Activated CD4-positive, alpha-beta T cell treated with anti-CD3 and anti-CD28 coated beads, Interleukin-2, Interleukin-4, amounts not matched to agents 100 ng/mL and 50 ng/mL, durations not matched to agents 16 hours and 8 hours (primary cell): Measurements from ENCODE around the gene THRB.

Source experiments
- DNase-seq: peaks from one replicate; pipeline ENCODE4 v3.0.0-alpha.2; 2020; ENCODE audit warnings: low spot score

The THRB gene

GRCh38 chr3:24181256-24181655 lies 313.4 kb downstream of the THRB start:
- DNase-seq: no peak

GRCh38 chr3:24180616-24181015 lies 314.0 kb downstream of the THRB start:
- DNase-seq: no peak

GRCh38 chr3:24177201-24177600 lies 317.4 kb downstream of the THRB start:
- no peak for DNase-seq

GRCh38 chr3:24174614-24175013 lies 320.0 kb downstream of the THRB start:
- no peak for DNase-seq

- DNase-seq: peak; percentile 19
Observed at GRCh38 chr3:24168977-24169376, 325.7 kb downstream of the THRB start.

GRCh38 chr3:24167429-24167828 lies 327.2 kb downstream of the THRB start:
- DNase-seq: no peak

GRCh38 chr3:24166515-24166914 lies 328.1 kb downstream of the THRB start:
- no peak for DNase-seq

GRCh38 chr3:24165603-24165982 lies 329.1 kb downstream of the THRB start:
- DNase-seq: no peak

GRCh38 chr3:24164967-24165602 lies 329.6 kb downstream of the THRB start:
- no peak for DNase-seq

GRCh38 chr3:24162929-24163328 lies 331.7 kb downstream of the THRB start:
- no peak for DNase-seq

GRCh38 chr3:24161841-24162240 lies 332.8 kb downstream of the THRB start:
- DNase-seq: no peak

- no peak for DNase-seq
Observed at GRCh38 chr3:24160424-24161095, 334.1 kb downstream of the THRB start.

GRCh38 chr3:24158761-24159454 lies 335.7 kb downstream of the THRB start:
- peak; percentile 57 for DNase-seq

GRCh38 chr3:24157106-24157505 lies 337.5 kb downstream of the THRB start:
- no peak for DNase-seq

GRCh38 chr3:24156466-24156865 lies 338.2 kb downstream of the THRB start:
- DNase-seq: peak; percentile 62

- no peak for DNase-seq
Observed at GRCh38 chr3:24155276-24155675, 339.4 kb downstream of the THRB start.

- DNase-seq: peak; percentile 4
Observed at GRCh38 chr3:24154781-24155180, 339.9 kb downstream of the THRB start.

GRCh38 chr3:24154013-24154695 lies 340.5 kb downstream of the THRB start:
- DNase-seq: peak; percentile 67

GRCh38 chr3:24151594-24151993 lies 343.1 kb downstream of the THRB start:
- DNase-seq: no peak

GRCh38 chr3:24149032-24149431 lies 345.6 kb downstream of the THRB start:
- no peak for DNase-seq

- no peak for DNase-seq
Observed at GRCh38 chr3:24145981-24146822, 348.4 kb downstream of the THRB start.

GRCh38 chr3:24145481-24145880 lies 349.2 kb downstream of the THRB start:
- no peak for DNase-seq
